ENCODE data around the gene TMEM117. TPM values are rescaled to one million over a fixed set of nuclear protein-coding genes. Genes with fewer than 3 reads are reported as not detected.

TMEM117 gene
- total and polyA plus RNA-seq, 2 donors (not counting 1 experiment from before 2014, with no cell fraction given): 2.0 to 10.4 TPM

DNA sequence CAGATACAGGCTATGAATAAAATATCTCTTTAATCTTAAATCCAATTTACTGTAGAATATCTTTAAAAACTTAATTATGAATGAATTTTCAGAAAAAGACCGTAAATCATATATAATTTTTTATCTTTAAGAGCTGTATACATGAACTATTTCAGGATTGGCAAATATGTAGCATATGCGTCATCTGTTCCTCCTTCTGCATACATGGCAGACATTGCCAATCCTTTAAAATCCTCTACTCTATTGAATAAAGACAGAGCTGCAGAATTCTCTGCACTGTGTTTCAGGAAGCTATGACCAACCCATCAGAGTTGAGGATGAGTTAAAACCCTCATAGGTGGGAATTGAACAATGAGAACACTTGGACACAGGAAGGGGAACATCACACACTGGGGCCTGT, 279.0 kb downstream of the TMEM117 start:
- no peaks in the 10 kb centered on the region for H3K27me3 ChIP-seq (replicated peaks in 1 of 4; ENCODE audit: control extremely low read depth in 1 of 4, control insufficient read depth in 3 of 4, insufficient read depth in 4 of 4, low read length in 3 of 4)
- no peaks in the 10 kb centered on the region for H3K36me3 ChIP-seq (replicated peaks in 1 of 2; ENCODE audit: control extremely low read depth in 1 of 2, control insufficient read depth in 1 of 2, extremely low read depth in 1 of 2, insufficient read depth in 2 of 2, low read length in 1 of 2)
- H3K79me2 ChIP-seq (ENCODE audit: control insufficient read depth, insufficient read depth, low read length): no peaks in the 10 kb centered on the region
- no peak overlapping the region for H3K27ac Mint-ChIP-seq
- no peak overlapping the region for H3K4me3 ChIP-seq (ENCODE audit: control extremely low read depth in 1 of 5, extremely low read depth in 1 of 5, insufficient read depth in 1 of 5, low read depth in 2 of 5, low read length in 4 of 5)
- CTCF ChIA-PET: no interaction called here
- H3K27me3 Mint-ChIP-seq: no peaks in the 10 kb centered on the region
- ATAC-seq (ENCODE audit: low read depth): no peak
- H2AFZ ChIP-seq (ENCODE audit: insufficient read depth, low read depth, low read length, poor library complexity, severe bottlenecking): no peak overlapping the region
- TF ChIP-seq, protein P1, sequence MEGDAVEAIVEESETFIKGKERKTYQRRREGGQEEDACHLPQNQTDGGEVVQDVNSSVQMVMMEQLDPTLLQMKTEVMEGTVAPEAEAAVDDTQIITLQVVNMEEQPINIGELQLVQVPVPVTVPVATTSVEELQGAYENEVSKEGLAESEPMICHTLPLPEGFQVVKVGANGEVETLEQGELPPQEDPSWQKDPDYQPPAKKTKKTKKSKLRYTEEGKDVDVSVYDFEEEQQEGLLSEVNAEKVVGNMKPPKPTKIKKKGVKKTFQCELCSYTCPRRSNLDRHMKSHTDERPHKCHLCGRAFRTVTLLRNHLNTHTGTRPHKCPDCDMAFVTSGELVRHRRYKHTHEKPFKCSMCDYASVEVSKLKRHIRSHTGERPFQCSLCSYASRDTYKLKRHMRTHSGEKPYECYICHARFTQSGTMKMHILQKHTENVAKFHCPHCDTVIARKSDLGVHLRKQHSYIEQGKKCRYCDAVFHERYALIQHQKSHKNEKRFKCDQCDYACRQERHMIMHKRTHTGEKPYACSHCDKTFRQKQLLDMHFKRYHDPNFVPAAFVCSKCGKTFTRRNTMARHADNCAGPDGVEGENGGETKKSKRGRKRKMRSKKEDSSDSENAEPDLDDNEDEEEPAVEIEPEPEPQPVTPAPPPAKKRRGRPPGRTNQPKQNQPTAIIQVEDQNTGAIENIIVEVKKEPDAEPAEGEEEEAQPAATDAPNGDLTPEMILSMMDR (IDR thresholded peaks at IDR 0.05): no peak
- no peak for TF ChIP-seq EZH2 (IDR thresholded peaks at IDR 0.05; ENCODE audit: borderline replicate concordance, insufficient read depth, low read depth, low read length, poor library complexity, severe bottlenecking)
- POLR2A ChIA-PET: no interaction called here
- no peak overlapping the region for H3K4me2 ChIP-seq (replicated peaks; ENCODE audit: low read depth, low read length, poor library complexity, severe bottlenecking)
- no peak overlapping the region for H3K9ac ChIP-seq (ENCODE audit: low read length)
- no peaks in the 10 kb centered on the region for H4K20me1 ChIP-seq (ENCODE audit: control insufficient read depth, insufficient read depth, low read length, poor library complexity, severe bottlenecking)
- no peak for DNase-seq
- no peak overlapping the region for H3K4me3 Mint-ChIP-seq
- no peaks in the 10 kb centered on the region for H3K9me3 Mint-ChIP-seq (ENCODE audit: insufficient read depth)
- WGBS (ENCODE audit: insufficient coverage): no CpG with 5 or more reads among the region's 2 CpGs
- no peak overlapping the region for H3K27ac ChIP-seq (ENCODE audit: low read length in 2 of 2)
- intact Hi-C loops (cut with micrococcal nuclease): no loop called here
- peaks cover 0 to 1% (median 0%) of the 10 kb centered on the region in 3 donors for H3K9me3 ChIP-seq (ENCODE audit: control extremely low read depth in 1 of 3, control insufficient read depth in 2 of 3, insufficient read depth in 1 of 3, low read length in 2 of 3)
- no peaks in the 10 kb centered on the region for H3K4me1 Mint-ChIP-seq
- no peaks in the 10 kb centered on the region for H3K4me1 ChIP-seq (ENCODE audit: control insufficient read depth in 2 of 2, insufficient read depth in 2 of 2, low read length in 2 of 2)

DNA sequence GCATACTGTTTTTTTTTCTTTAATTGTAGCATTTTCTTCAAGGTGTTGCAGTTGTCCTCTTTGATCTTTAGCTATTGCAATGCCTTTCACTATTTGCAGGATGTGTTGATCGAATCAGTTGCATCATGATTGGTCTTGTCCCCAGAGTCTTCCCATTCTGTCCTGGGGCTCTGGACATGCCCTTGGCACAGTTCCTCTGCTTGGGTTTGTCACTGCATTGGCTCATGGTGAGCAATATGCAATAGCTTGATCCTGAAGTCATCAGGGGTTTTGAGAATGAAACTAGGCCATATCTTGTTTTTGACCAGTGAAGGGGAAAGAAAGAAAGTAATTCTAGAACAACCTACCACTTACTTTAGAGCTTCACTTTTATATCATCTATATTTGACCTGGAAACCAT, 281.5 kb downstream of the TMEM117 start:
- no peak for ATAC-seq (ENCODE audit: low read depth)
- Histone ChIP-seq H3K9me3 (ENCODE audit: control extremely low read depth in 1 of 3, control insufficient read depth in 2 of 3, insufficient read depth in 1 of 3, low read length in 2 of 3) (peaks cover 1 to 5% (median 5%) of the 10 kb centered on the region in 3 donors), H3K27me3 (replicated peaks in 1 of 4; ENCODE audit: control extremely low read depth in 1 of 4, control insufficient read depth in 3 of 4, insufficient read depth in 4 of 4, low read length in 3 of 4) (no peaks in the 10 kb centered on the region), H3K79me2 (ENCODE audit: control insufficient read depth, insufficient read depth, low read length) (no peaks in the 10 kb centered on the region), H2AFZ (ENCODE audit: insufficient read depth, low read depth, low read length, poor library complexity, severe bottlenecking) (no peak overlapping the region), H4K20me1 (ENCODE audit: control insufficient read depth, insufficient read depth, low read length, poor library complexity, severe bottlenecking) (no peaks in the 10 kb centered on the region), H3K27ac (ENCODE audit: low read length in 2 of 2) (no peak overlapping the region), H3K4me1 (ENCODE audit: control insufficient read depth in 2 of 2, insufficient read depth in 2 of 2, low read length in 2 of 2) (no peaks in the 10 kb centered on the region), H3K36me3 (replicated peaks in 1 of 2; ENCODE audit: control extremely low read depth in 1 of 2, control insufficient read depth in 1 of 2, extremely low read depth in 1 of 2, insufficient read depth in 2 of 2, low read length in 1 of 2) (no peaks in the 10 kb centered on the region), H3K4me2 (replicated peaks; ENCODE audit: low read depth, low read length, poor library complexity, severe bottlenecking) (no peak overlapping the region), H3K9ac (ENCODE audit: low read length) (no peak overlapping the region), H3K4me3 (ENCODE audit: control extremely low read depth in 1 of 5, extremely low read depth in 1 of 5, insufficient read depth in 1 of 5, low read depth in 2 of 5, low read length in 4 of 5) (no peak overlapping the region)
- 92% methylated on average over 1 of the region's 1 CpG for WGBS (ENCODE audit: insufficient coverage)
- POLR2A ChIA-PET: no interaction called here
- no peak for TF ChIP-seq EZH2 (IDR thresholded peaks at IDR 0.05; ENCODE audit: borderline replicate concordance, insufficient read depth, low read depth, low read length, poor library complexity, severe bottlenecking)
- TF ChIP-seq, protein P1 (IDR thresholded peaks at IDR 0.05): no peak
- intact Hi-C loops (cut with micrococcal nuclease): no loop called here
- Mint-ChIP-seq H3K9me3 (ENCODE audit: insufficient read depth) (peaks cover 8% of the 10 kb centered on the region), H3K4me3 (no peak overlapping the region), H3K27ac (no peak overlapping the region), H3K27me3 (no peaks in the 10 kb centered on the region), H3K4me1 (no peaks in the 10 kb centered on the region)
- no peak for DNase-seq
- CTCF ChIA-PET: no interaction called here

Measured in B cell (primary cell).